HG03565 (cell line): Measurements from ENCODE around the gene PCNT.

Experiments
- ATAC-seq: cut with Tn5 transposase; IDR thresholded peaks from one replicate; pipeline ENCODE4 v1.9.1; 2021; ENCODE audit warnings: mild to moderate bottlenecking, moderate library complexity; ENCODE audit not compliant: unreplicated experiment

Gene PCNT

GRCh38 chr21:46323710-46324389 is at the start of gene PCNT, which contains the start of gene C21orf58:
Gene PCNT (plus strand): TSS chr21:46324156. CDS start chr21:46324229, 73 bp downstream.
Gene C21orf58 (minus strand): TSS chr21:46323870. CDS start chr21:46322738, 1,132 bp downstream.
- peak; percentile 75 for ATAC-seq

- ATAC-seq, result no peak
These were observed 49.1 kb upstream of the PCNT start for GRCh38 chr21:46274797-46275390.

GRCh38 chr21:46284077-46284644 is 39.8 kb upstream of the PCNT start:
- ATAC-seq, result no peak

- ATAC-seq, result no peak
These were observed 39.2 kb upstream of the PCNT start for GRCh38 chr21:46284733-46285132.

GRCh38 chr21:46285206-46285661 is 38.7 kb upstream of the PCNT start, which contains the start of gene MCM3AP:
Gene MCM3AP (minus strand): TSS chr21:46285611. CDS start chr21:46285286, 325 bp downstream.
- ATAC-seq, result no peak

GRCh38 chr21:46285761-46286647 is 38.0 kb upstream of the PCNT start, which contains the start of gene YBEY:
Gene YBEY (plus strand): TSS chr21:46286342. CDS start chr21:46286914, 572 bp downstream.
- ATAC-seq, result peak; percentile 73

- ATAC-seq, result peak; percentile 5
These were observed 37.3 kb upstream of the PCNT start for GRCh38 chr21:46286648-46287002.

- no peak for ATAC-seq
These were observed 36.4 kb upstream of the PCNT start for GRCh38 chr21:46287541-46287940.

GRCh38 chr21:46289655-46290179 is 34.2 kb upstream of the PCNT start:
- no peak for ATAC-seq

- no peak for ATAC-seq
These were observed 32.4 kb upstream of the PCNT start for GRCh38 chr21:46291561-46291960.

- no peak for ATAC-seq
These were observed 29.2 kb upstream of the PCNT start for GRCh38 chr21:46294647-46295176.

GRCh38 chr21:46295177-46295770 is 28.7 kb upstream of the PCNT start:
- no peak for ATAC-seq

GRCh38 chr21:46295996-46296752 is 27.8 kb upstream of the PCNT start:
- no peak for ATAC-seq

GRCh38 chr21:46297338-46298271 is 26.4 kb upstream of the PCNT start:
- ATAC-seq, result no peak

- no peak for ATAC-seq
These were observed 24.8 kb upstream of the PCNT start for GRCh38 chr21:46299167-46299566.

- no peak for ATAC-seq
These were observed 22.2 kb upstream of the PCNT start for GRCh38 chr21:46301759-46302158.

GRCh38 chr21:46304437-46304836 is 19.5 kb upstream of the PCNT start:
- no peak for ATAC-seq

- no peak for ATAC-seq
These were observed 19.0 kb upstream of the PCNT start for GRCh38 chr21:46304955-46305354.
